Measurements from ENCODE around the gene PALM.

- TF ChIP-seq CTCF (IDR thresholded peaks at IDR 0.05; ENCODE audit: poor library complexity) (no peak), EZH2phosphoT487 (IDR thresholded peaks at IDR 0.05; ENCODE audit: low read depth, severe bottlenecking, unreplicated experiment) (no peak)
Measured at GRCh38 chr19:718991-719512, 10.3 kb downstream of the PALM start.
